GM21576 (cell line): Measurements from ENCODE around the gene FCRL2.

Experiments
- ATAC-seq: cut with Tn5 transposase; IDR thresholded peaks from one replicate; pipeline ENCODE4 v1.9.1; 2021; ENCODE audit warnings: mild to moderate bottlenecking, moderate library complexity; ENCODE audit not compliant: unreplicated experiment

Gene FCRL2

GRCh38 chr1:157776971-157777391 is at the start of gene FCRL2:
TSS of gene FCRL2 (minus strand) at chr1:157777132. CDS start at chr1:157777073, 59 bp downstream.
- peak; percentile 43 for ATAC-seq

DNA sequence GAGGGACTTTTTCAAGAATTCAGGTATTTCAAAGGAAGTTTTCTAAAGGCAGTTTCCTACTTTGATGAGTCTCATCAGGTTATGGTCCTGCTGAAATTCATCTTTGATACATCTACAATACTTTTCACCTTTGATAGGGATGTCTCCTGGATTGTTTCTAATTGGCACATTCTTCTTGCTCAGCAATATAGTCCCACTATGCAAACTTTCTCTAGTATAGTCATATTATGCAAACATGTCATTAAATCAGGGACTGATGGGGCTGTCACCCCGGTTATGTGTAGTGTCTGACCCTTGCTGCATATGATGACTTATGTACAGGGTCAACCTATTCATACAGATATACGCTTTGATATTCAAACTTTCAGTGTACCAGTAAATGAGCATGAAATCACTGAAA is 43.4 kb upstream of the FCRL2 start:
- ATAC-seq, result no peak

GRCh38 chr1:157819896-157820295 is 43.0 kb upstream of the FCRL2 start, which contains the start of gene FCRL1:
TSS of gene FCRL1 (minus strand) at chr1:157820120. CDS start at chr1:157820037, 83 bp downstream.
- ATAC-seq, result no peak

- ATAC-seq, result no peak
Observed at GRCh38 chr1:157819215-157819614, 42.3 kb upstream of the FCRL2 start.

- ATAC-seq, result no peak
Observed at GRCh38 chr1:157813269-157813668, 36.3 kb upstream of the FCRL2 start.

GRCh38 chr1:157806431-157807149 is 29.7 kb upstream of the FCRL2 start:
- peak; percentile 93 for ATAC-seq

- ATAC-seq, result no peak
Observed at GRCh38 chr1:157803851-157804250, 26.9 kb upstream of the FCRL2 start.

- no peak for ATAC-seq
Observed at GRCh38 chr1:157799996-157800395, 23.1 kb upstream of the FCRL2 start.

- ATAC-seq, result no peak
Observed at GRCh38 chr1:157798211-157798610, 21.3 kb upstream of the FCRL2 start.

GRCh38 chr1:157785248-157785647 is 8.3 kb upstream of the FCRL2 start:
- ATAC-seq, result no peak

DNA sequence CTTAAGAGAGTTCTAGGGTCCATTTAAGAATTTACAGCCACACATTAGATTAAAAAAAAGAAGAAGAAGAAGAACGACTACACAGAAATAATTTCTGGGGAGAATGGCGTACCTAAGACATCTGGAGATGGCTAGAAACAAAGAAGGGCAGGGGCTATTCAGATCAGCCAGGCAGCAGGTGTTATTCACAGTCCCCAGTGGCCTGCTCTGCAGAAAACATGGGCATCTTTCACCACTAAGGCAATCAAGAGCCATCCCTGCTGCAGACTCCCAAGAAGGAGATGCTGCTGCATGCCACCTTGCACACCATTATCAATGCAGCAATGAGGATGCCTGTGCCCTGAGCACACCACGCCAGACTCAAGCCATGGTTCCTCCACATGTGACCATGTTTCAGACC is 7.9 kb upstream of the FCRL2 start:
- no peak for ATAC-seq

GRCh38 chr1:157782931-157783330 is 6.0 kb upstream of the FCRL2 start:
- no peak for ATAC-seq

- ATAC-seq, result peak; percentile 50
Observed at GRCh38 chr1:157781048-157781447, 4.1 kb upstream of the FCRL2 start.

GRCh38 chr1:157775101-157775870 is 1.6 kb downstream of the FCRL2 start:
- no peak for ATAC-seq

GRCh38 chr1:157774412-157774811 is 2.5 kb downstream of the FCRL2 start:
- ATAC-seq, result no peak

DNA sequence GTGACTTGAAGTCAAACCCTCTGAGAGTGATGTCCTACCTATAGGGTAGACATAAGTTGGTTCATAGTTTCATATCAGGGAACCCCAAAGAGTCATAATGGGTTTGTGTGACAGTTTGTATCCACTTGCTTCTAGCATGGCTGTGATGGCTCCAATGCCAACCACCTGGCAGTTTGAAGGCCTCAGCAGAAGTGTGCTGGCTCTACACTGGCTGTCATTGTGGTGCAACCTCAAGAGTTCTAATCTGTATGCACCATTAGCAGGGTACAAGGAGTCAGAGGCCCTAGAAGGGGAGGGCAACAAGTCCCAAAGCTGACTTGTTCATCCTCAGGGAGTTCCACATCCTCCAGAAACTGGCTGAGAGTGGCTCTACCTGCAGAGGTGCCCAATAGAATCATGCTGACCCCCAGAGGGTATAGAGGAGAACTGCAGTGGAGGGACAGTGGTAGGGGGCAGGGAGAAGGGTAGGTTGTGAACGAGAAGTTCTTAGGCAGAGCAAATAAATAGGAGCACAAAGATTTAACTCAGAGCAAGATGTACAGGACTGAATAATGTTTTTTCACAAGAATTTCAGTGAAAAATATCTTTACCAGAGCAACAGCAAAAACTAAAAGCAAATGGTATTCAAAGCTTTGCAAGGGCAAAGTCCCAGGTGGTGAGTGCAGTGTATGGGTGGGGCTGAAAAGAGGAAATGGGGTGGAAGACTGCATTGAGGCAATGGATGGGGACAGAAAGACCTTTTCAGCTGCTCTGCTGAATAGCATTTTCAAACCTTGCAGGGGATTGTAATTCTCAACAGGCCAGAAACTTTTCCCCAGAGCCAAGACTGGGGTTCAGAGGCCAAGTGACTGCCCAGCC is 3.2 kb downstream of the FCRL2 start:
- ATAC-seq, result peak; percentile 55

DNA sequence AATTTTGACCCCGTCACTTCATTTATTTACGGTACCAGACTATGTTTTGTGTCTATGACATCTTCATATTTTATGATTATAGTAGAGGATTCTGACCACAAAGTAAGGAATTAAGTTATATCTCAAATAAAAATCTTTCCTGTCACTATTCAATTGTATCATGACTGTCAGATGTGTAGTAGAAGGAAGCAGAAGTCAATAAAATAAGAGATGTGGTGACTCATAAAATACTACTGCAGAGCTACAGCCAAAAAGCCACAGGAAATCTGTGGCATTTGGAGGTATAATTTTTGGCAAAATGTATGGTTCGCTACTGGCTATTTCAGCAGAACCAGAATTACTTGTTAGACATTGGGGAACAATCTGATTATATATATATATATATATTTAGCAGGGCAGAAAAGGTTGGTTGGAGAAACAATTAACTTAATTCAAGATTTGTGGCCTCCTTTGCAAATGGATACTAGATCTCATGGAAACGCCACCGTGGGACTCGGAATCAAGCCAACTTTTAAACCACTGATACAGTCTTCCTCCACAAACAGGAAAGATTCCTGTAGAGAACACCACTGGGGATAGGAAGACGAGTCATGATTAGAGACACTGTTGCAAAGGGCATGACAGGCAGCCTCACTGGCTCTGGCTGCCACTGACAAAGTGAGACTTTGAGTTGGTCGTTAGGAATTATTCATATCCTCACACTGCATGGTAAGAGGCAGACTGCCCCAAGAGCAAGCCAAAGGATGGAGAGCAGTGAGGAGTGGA is 5.1 kb downstream of the FCRL2 start:
- ATAC-seq, result no peak

DNA sequence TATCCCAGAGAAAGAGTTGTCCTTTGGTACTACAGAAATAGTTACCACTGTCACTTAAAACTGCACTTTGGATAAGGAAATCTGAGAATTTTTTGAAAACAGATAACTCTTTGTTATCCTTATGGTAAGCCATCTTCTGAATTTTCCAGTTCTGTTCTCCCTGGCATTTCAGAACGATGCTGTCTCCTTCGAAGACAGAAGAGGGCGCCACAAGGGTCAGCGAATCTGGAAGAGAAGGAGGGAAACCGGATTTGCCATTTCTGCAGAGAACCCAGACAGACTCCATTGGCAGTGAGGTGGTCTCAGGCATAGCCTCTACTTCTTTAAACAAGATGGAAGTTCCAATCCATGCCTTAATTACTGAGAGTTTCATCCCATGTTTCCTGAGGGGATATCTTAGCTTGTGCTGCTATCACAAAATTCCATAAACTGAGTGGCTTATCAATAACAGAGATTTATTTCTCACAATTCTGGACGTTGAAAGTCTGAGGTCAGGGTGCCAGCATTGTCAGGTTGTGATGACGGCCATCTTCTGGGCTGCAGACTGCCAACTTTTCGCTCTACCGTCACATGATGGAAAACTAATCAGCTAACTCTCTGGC is 6.4 kb downstream of the FCRL2 start:
- no peak for ATAC-seq

- no peak for ATAC-seq
Observed at GRCh38 chr1:157766792-157767191, 10.1 kb downstream of the FCRL2 start.

DNA sequence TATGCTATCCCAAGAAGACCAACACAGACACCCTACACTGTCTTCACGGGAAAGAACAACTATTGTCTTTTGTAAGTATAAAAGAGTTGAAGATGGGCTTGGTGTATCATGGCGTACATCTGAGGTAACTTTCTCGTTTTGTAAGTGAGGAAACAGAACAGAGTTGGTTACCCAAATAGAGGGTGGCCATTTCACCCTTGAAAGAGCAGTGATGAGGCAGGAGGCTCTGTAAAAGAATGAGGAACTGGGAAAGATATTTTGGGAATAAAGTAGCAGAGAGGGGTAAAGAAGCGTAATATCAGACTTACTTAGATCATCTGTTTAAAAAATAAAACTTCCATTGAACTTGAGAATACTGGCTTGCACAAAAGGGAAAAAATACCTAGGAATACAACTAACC is 18.9 kb downstream of the FCRL2 start:
- no peak for ATAC-seq
